HepG2 (cell line): ENCODE results near the gene AP1M1. TPM values are rescaled to one million over a fixed set of nuclear protein-coding genes. Genes with fewer than 3 reads are reported as not detected.
A peak's percentile ranks its signal among the peaks of the same experiment; 100 is the strongest.

ENCODE experiments used
- ATAC-seq: fragments of 200-7000 bp; cut with Tn5 transposase; 3 replicates; pipeline ENCODE4 v1.9.1; 2020; ENCODE audit warnings: mild to moderate bottlenecking, moderate library complexity
- BruUV-seq: library from RNA; stranded (reverse); fragments of 400-500 nt; replicated peaks from 2 replicates; lab custom pipeline; 2021; lab: Mats Ljungman, UMichigan
- CTCF ChIA-PET: fragments of 300-600 bp; formaldehyde crosslinking; extraction: SDS; loops from one replicate; lab custom pipeline; 2021; ENCODE audit warnings: low total read pairs, inconsistent platforms, low intra/inter-chr PET ratio; lab: Yijun Ruan, JAX
- POLR2A ChIA-PET: fragments of 350-600 bp; sonication (Branson Sonifier 250); formaldehyde crosslinking; loops from one replicate; lab custom pipeline; 2020; ENCODE audit warnings: antibody characterized with exemption, inconsistent platforms; lab: Yijun Ruan, JAX
- DNase-seq: peaks from one replicate; pipeline ENCODE4 v3.0.0-alpha.2; 2015; ENCODE audit warnings: low spot score
- FAIRE-seq: peaks from 3 replicates; lab custom pipeline; 2011; peaks lifted over from hg19 to GRCh38; lab: Jason Lieb, UNC
- H2AFZ ChIP-seq: one replicate; pipeline ENCODE4 v1.6.1; 2011; ENCODE audit warnings: low read length, inconsistent platforms
- H3K27ac ChIP-seq: fragments of 300-600 bp; 3 replicates; pipeline ENCODE4 v1.8.0; 2011; ENCODE audit warnings: mixed run types, mild to moderate bottlenecking, mixed read lengths, low read length, inconsistent platforms; ENCODE audit not compliant: insufficient read depth; ENCODE audit errors: extremely low read length
- H3K27me3 ChIP-seq, 2 experiments: fragments of 200-600 bp in 1 of 2; 2 replicates in 1 of 2; 3 replicates in 1 of 2; pipeline versions ENCODE4 v1.6.0 to v1.8.0; 2011; ENCODE audit warnings: low read length in 2 of 2, mild to moderate bottlenecking in 2 of 2, moderate library complexity in 2 of 2, inconsistent platforms in 1 of 2; ENCODE audit not compliant: insufficient read depth in 2 of 2, control insufficient read depth in 1 of 2
- H3K36me3 ChIP-seq, 2 experiments: fragments of 200-600 bp in 1 of 2; replicated peaks in 1 of 2; 2 replicates in 1 of 2; 3 replicates in 1 of 2; pipeline versions ENCODE4 v1.5.1 to v1.8.0; 2011; ENCODE audit warnings: low read length in 2 of 2, inconsistent platforms in 1 of 2; ENCODE audit not compliant: insufficient read depth in 2 of 2, control insufficient read depth in 1 of 2
- H3K4me1 ChIP-seq: 2 replicates; pipeline ENCODE4 v1.5.1; 2012; ENCODE audit warnings: low read length, inconsistent platforms; ENCODE audit not compliant: insufficient read depth
- H3K4me2 ChIP-seq: 2 replicates; pipeline ENCODE4 v1.6.0; 2011; ENCODE audit warnings: low read depth, low read length, inconsistent platforms
- H3K4me3 ChIP-seq, 3 experiments: fragments of 200-600 bp in 1 of 3; sonication (generic), shearing (Covaris generic) in 1 of 3; replicated peaks in 1 of 3; 2 replicates each; pipeline ENCODE4 v1.5.1; 2011 to 2016; ENCODE audit warnings: low read length in 3 of 3, inconsistent platforms in 2 of 3, low read depth in 2 of 3, mild to moderate bottlenecking in 2 of 3, control low read depth in 1 of 3, mixed read lengths in 1 of 3; ENCODE audit not compliant: insufficient read depth in 1 of 3
- H3K79me2 ChIP-seq: one replicate; pipeline ENCODE4 v1.6.1; 2011; ENCODE audit warnings: low read length, inconsistent platforms; ENCODE audit not compliant: insufficient read depth
- H3K9ac ChIP-seq: 2 replicates; pipeline ENCODE4 v1.6.0; 2011; ENCODE audit warnings: mild to moderate bottlenecking, low read depth, low read length, inconsistent platforms; ENCODE audit not compliant: insufficient read depth
- H3K9me3 ChIP-seq: 2 replicates; pipeline ENCODE4 v1.5.1; 2012; ENCODE audit warnings: mild to moderate bottlenecking, low read length
- H4K20me1 ChIP-seq: 2 replicates; pipeline ENCODE4 v1.6.0; 2011; ENCODE audit warnings: inconsistent platforms, mild to moderate bottlenecking, low read length, moderate library complexity; ENCODE audit not compliant: insufficient read depth
- CBX2 ChIP-seq, 2 experiments: fragments of 200-600 bp in 1 of 2; sonication (generic); formaldehyde crosslinking in 1 of 2; IDR thresholded peaks; 2 replicates each; pipeline versions ENCODE4 v1.7.0 to v1.8.1; 2018 to 2022; ENCODE audit warnings: low read depth in 2 of 2, low read length in 1 of 2, mild to moderate bottlenecking in 1 of 2, missing genetic modification reagents in 1 of 2
- CEBPG ChIP-seq: IDR thresholded peaks from 2 replicates; pipeline ENCODE4 v1.6.1; 2016
- HCFC1 ChIP-seq: fragments of 150-350 bp; IDR thresholded peaks from 2 replicates; pipeline ENCODE4 v1.6.1; 2014; ENCODE audit warnings: low read depth, low read length
- HMGA1 ChIP-seq: sonication (generic); formaldehyde crosslinking; conservative IDR thresholded peaks from 2 replicates; pipeline ENCODE4 v1.4.0; 2020; ENCODE audit warnings: missing genetic modification reagents
- NR1H2 ChIP-seq: sonication (generic); formaldehyde crosslinking; IDR thresholded peaks from 2 replicates; pipeline ENCODE4 v1.8.1; 2022; ENCODE audit warnings: low read depth, missing genetic modification reagents, borderline replicate concordance
- SIX1 ChIP-seq: sonication (generic); formaldehyde crosslinking; IDR thresholded peaks from 2 replicates; pipeline ENCODE4 v1.4.0; 2020; ENCODE audit warnings: missing genetic modification reagents, borderline replicate concordance
- ZNF329 ChIP-seq: sonication (generic); formaldehyde crosslinking; IDR thresholded peaks from 2 replicates; pipeline ENCODE4 v1.9.0; 2021; ENCODE audit warnings: low read depth, mild to moderate bottlenecking, missing genetic modification reagents
- ZNF556 ChIP-seq: sonication (generic); formaldehyde crosslinking; IDR thresholded peaks from 2 replicates; pipeline ENCODE4 v1.4.0; 2020; ENCODE audit warnings: mild to moderate bottlenecking, missing genetic modification reagents, borderline replicate concordance
- ZNF576 ChIP-seq: sonication (generic); formaldehyde crosslinking; IDR thresholded peaks from 2 replicates; pipeline ENCODE4 v1.4.0; 2020; ENCODE audit warnings: mild to moderate bottlenecking, missing genetic modification reagents
- WGBS: methylation state at CpG from one replicate; pipeline ENCODE4 v1.1.6; 2017; ENCODE audit warnings: low lambda C conversion rate; 5-methylcytosine and 5-hydroxymethylcytosine counted together
- in situ Hi-C: cut with HindIII; loops from 2 replicates; pipeline ENCODE4 v1.10.0; 2017; ENCODE audit warnings: low pct_unique_long_range_greater_than_20kb; ENCODE audit not compliant: extremely low pct_ligation_motif_present
- intact Hi-C: fragments of 100-400 bp; cut with micrococcal nuclease; formaldehyde crosslinking; loops from one replicate; pipeline ENCODE4 v1.10.0; 2022; ENCODE audit not compliant: unreplicated experiment
- polyA plus RNA-seq, 8 experiments: library from polyadenylated mRNA; depleted of rRNA in 3 of 8; stranded (reverse) in 7 of 8; unstranded in 1 of 8; fragments of >200 nt; fragmentation: Illumina TruSeq in 4 of 8; extraction: Trizol in 4 of 8; gene quantifications; 2 replicates each; pipeline versions ENCODE4 v1.2.1 to v1.2.3, GENCODE V29; 2011 to 2016; ENCODE audit warnings: low read depth in 4 of 8, missing spikeins in 1 of 8, mixed read lengths in 1 of 8; ENCODE audit not compliant: insufficient read depth in 1 of 8
- total RNA-seq, 5 experiments: library from RNA; depleted of rRNA; stranded (reverse); fragments of >200 nt; fragmentation: Illumina TruSeq; extraction: Trizol; gene quantifications; 2 replicates each; pipeline ENCODE4 v1.2.3, GENCODE V29; 2016; ENCODE audit warnings: low read depth in 1 of 5

The AP1M1 gene
- total and polyA plus RNA-seq, 2 of the 13 experiments (the other 11 are each of a cell fraction or from before 2014, with no cell fraction given): 34.4 to 46.1 TPM

- no peaks in the 10 kb centered on the region for H3K4me1 ChIP-seq
- no peak for TF ChIP-seq NR1H2
- no peak for TF ChIP-seq CBX2 (IDR thresholded peaks at IDR 0.05; ENCODE audit: low read depth, low read length)
- no peak for TF ChIP-seq CBX2 (CRISPR knock-in tag; IDR thresholded peaks at IDR 0.05; ENCODE audit: low read depth)
- CTCF ChIA-PET: no interaction called here
- WGBS: 98% methylated on average over 13 of the region's 19 CpGs
- H3K27ac ChIP-seq: no peak overlapping the region
- H3K36me3 ChIP-seq: peaks cover 15 to 30% of the 10 kb centered on the region in 2 experiments; a peak in 4 of 5 replicates
- no peaks in the 10 kb centered on the region for H4K20me1 ChIP-seq
- H2AFZ ChIP-seq: no peak overlapping the region
- no peaks in the 10 kb centered on the region for H3K9me3 ChIP-seq
- POLR2A ChIA-PET: no interaction called here
- in situ Hi-C loops (no loop called here), intact Hi-C loops (no loop called here)
- H3K79me2 ChIP-seq: no peaks in the 10 kb centered on the region
- no peak overlapping the region for H3K9ac ChIP-seq
- BruUV-seq: no TSS peak
- ATAC-seq (no peak; the same call in 2 of the 3 replicates), FAIRE-seq (no peak), DNase-seq (no peak)
- no peaks in the 10 kb centered on the region for H3K27me3 ChIP-seq
- H3K4me2 ChIP-seq: no peak overlapping the region
- no peak overlapping the region for H3K4me3 ChIP-seq
Observed at GRCh38 chr19:16233081-16233776, 35.5 kb downstream of the AP1M1 start.

DNA sequence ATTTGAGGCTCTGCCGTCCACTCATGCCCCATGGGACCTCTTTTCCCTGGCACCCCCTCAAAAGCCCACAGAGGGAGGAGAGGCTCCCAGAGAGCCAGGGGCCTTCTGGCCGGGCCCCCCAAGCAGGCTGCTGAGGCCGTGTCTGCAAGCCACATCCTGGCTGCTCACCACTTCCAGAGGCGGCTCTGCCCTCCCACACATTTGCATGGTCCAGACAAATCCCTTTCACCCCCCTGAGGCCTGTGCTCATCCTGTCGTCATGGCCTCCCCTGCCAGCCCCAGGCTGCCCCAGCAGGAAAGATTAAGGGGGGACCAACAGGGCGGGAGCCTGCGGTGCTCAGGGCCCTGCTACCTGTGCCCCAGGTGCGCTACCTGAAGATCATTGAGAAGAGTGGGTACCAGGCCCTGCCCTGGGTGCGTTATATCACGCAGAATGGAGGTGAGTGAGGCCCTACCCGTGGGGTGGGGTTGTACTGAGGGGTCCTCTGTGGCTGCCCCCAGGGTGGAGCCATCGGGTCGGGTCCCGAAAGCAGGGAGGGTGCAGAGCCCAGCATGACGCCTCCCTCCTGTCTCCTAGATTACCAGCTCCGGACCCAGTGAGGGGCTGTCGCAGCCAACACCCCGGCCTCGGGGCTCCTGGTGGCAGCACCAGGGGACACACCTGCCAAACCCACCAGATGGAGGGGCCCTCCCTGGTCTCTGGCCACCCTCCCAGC lies 36.3 kb downstream of the AP1M1 start:
- Histone ChIP-seq H3K9me3 (no peaks in the 10 kb centered on the region), H2AFZ (no peak overlapping the region), H3K4me1 (no peaks in the 10 kb centered on the region), H3K4me3 (no peak overlapping the region), H3K36me3 (peaks cover 13 to 23% of the 10 kb centered on the region in 2 experiments; a peak in 4 of 5 replicates), H3K9ac (no peak overlapping the region), H3K4me2 (no peak overlapping the region), H3K79me2 (no peaks in the 10 kb centered on the region)
- intact Hi-C loops: no loop called here
- 99% methylated on average over 12 of the region's 19 CpGs for WGBS
- no peak for DNase-seq
- BruUV-seq: no TSS peak
- no peak for TF ChIP-seq HCFC1
- no peak for TF ChIP-seq HMGA1 (CRISPR knock-in tag)
- no peak for TF ChIP-seq ZNF329 (CRISPR knock-in tag)
- TF ChIP-seq CEBPG: no peak
- TF ChIP-seq ZNF556 (CRISPR knock-in tag): no peak
- TF ChIP-seq SIX1 (CRISPR knock-in tag): no peak
- no peak for TF ChIP-seq ZNF576 (CRISPR knock-in tag)
- TF ChIP-seq, all 625 proteins: peak for 0
- no peak for FAIRE-seq
- ATAC-seq: peak; percentile 11; the same call in 1 of the 3 replicates
- in situ Hi-C loops: no loop called here
- Histone ChIP-seq H3K27ac (no peak overlapping the region), H4K20me1 (no peaks in the 10 kb centered on the region), H3K27me3 (no peaks in the 10 kb centered on the region)
- ChIA-PET CTCF (no interaction called here), POLR2A (no interaction called here)
